Fibroblast of the aortic adventitia (primary cell): ENCODE results near the gene SOX10. TPM values are rescaled to one million over a fixed set of nuclear protein-coding genes. Genes with fewer than 3 reads are reported as not detected.
"Not testable (repeated sequence)": the region's sequence is repeated elsewhere in the genome, so short reads cannot be mapped to it uniquely, and the experiment has no call there.

Source experiments
- DNase-seq: peaks from one replicate; pipeline ENCODE4 v3.0.0-alpha.2; 2010; ENCODE audit warnings: low read depth
- H3K4me3 ChIP-seq: 2 replicates; pipeline ENCODE4 v1.5.1; 2011; ENCODE audit warnings: low read depth, mild to moderate bottlenecking, control low read depth, low read length, moderate library complexity
- total RNA-seq: library from RNA; depleted of rRNA; stranded (reverse); fragments of >200 nt; gene quantifications from 2 replicates; pipeline ENCODE4 v1.2.3, GENCODE V29; 2012; ENCODE audit warnings: low replicate concordance
- TF ChIP-seq, protein P1 (sequence below): IDR thresholded peaks from 2 replicates; pipeline ENCODE4 v1.5.1; 2011; ENCODE audit warnings: mild to moderate bottlenecking, low read length, control low read depth, inconsistent platforms; ENCODE audit not compliant: insufficient read depth

Gene SOX10
- total RNA-seq, 1 donor: not detected

DNA sequence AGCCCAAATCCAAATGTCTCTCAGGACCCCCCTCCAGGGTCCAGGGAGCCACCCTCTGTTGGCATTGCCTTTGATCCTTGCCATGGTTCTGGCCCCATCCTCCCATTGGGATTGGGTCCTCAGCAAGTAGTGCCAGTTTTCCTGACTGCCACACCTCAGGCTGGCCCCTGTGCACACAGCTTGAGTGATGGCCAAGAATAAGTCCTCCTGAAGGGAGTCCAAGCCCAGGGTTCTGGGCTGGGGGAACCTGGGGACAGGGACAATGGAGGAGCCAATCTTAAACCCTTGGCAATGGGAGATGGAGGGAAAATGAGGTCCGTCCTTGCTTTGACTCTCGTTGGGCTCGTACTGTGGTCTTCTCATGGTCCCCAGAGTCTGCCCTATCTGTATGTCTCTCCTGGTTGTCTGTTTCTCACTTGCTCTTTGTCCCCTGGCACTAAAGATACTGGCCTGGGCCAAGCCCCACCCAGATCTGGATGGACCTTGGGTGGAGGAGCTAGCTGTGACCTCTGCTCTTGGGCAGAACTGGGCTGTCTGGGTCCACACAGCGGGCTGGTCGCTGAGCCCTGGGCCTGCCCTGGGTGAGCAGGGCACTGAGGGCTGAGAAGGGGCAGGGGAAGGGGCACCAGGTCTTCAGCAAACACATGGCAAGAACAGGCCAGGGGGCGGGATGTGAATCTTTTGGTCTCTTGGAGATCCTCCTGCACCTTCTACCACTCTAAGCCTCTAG lies 2.9 kb downstream of the SOX10 start:
- TF ChIP-seq, protein P1, sequence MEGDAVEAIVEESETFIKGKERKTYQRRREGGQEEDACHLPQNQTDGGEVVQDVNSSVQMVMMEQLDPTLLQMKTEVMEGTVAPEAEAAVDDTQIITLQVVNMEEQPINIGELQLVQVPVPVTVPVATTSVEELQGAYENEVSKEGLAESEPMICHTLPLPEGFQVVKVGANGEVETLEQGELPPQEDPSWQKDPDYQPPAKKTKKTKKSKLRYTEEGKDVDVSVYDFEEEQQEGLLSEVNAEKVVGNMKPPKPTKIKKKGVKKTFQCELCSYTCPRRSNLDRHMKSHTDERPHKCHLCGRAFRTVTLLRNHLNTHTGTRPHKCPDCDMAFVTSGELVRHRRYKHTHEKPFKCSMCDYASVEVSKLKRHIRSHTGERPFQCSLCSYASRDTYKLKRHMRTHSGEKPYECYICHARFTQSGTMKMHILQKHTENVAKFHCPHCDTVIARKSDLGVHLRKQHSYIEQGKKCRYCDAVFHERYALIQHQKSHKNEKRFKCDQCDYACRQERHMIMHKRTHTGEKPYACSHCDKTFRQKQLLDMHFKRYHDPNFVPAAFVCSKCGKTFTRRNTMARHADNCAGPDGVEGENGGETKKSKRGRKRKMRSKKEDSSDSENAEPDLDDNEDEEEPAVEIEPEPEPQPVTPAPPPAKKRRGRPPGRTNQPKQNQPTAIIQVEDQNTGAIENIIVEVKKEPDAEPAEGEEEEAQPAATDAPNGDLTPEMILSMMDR: no peak
- no peak overlapping the region for H3K4me3 ChIP-seq
- DNase-seq: no peak

DNA sequence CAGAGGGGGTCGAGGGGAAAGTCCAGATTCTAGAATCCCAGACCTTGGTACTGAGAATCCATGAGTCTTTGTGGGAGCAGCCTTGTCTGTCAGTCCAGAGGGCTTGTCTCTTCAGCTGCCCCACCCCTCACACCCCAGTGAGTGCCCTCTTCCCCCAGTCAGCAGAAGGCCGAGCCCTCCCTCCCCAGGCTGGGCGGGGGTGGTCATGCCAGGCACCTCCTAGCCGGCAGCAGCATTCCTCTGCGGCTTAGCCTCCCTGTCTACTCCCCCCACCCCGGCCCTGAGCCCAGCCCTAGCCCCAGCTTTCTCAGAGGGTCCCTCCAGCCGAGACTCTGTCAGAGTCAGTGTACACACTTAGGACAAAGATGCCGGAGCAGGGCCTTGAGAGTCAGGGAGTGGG lies 4.6 kb downstream of the SOX10 start:
- H3K4me3 ChIP-seq: no peak overlapping the region
- DNase-seq: no peak
- TF ChIP-seq, protein P1: no peak

DNA sequence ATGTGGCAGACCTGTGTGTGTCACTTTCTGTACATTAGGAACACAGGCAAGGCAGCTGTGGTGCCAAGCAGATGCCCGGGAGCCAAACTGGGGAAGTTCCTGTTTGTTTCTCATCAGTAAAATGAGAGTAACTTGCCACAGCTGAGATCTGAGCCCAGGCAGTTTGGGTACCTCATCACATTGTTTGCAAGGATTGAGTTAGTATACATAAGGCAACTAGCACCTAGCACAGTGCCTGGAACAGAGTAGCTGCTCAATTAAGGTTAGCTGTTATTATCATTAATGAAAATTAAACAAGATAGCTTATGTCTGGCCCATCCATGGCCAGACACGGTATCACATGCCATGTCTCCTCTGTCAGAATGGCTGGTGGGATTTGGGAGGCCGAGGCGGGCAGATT lies 7.8 kb downstream of the SOX10 start:
- TF ChIP-seq, protein P1: no peak
- DNase-seq: no peak
- no peak overlapping the region for H3K4me3 ChIP-seq

DNA sequence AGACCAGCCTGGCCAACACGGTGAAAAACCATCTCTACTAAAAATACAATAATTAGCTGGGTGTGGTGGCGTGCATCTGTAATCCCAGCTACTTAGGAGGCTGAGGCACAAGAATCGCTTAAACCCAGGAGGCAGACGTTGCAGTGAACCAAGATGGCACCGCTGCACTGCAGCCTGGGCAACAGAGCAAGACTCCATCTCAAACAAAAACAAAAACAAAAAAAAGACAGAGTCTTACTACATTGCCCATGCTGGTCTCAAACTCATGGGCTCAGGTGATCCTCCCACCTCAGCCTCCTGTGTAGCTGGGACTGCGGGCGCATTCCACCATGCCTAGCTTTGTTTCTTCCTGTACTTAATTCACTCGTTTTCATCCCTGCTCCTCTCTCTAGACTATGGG lies 8.3 kb downstream of the SOX10 start:
- H3K4me3 ChIP-seq: not testable (repeated sequence)

DNA sequence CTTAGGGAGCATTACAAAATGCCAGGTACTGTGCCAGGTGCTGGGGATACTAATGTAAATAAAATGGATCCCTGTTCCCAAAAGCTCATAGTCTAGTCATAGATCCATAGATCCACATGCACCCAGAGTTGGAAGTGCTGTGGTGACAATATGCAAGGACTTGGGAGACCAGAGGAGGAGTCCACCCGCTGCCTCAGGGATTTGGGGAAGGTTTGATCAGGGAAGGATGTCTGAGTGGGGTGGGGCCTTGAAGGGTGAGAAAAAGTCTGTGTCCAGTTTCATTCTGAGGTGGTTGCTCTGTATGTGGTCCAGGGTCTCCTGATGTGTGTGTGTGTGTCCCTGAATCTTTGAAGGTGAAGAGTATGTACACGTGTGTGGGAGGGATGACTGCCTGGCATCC lies 9.2 kb downstream of the SOX10 start:
- TF ChIP-seq, protein P1: no peak
- H3K4me3 ChIP-seq: no peak overlapping the region
- DNase-seq: no peak

More for the DNA sequence above, 8.3 kb downstream of the SOX10 start:
- not testable (repeated sequence) for DNase-seq

DNA sequence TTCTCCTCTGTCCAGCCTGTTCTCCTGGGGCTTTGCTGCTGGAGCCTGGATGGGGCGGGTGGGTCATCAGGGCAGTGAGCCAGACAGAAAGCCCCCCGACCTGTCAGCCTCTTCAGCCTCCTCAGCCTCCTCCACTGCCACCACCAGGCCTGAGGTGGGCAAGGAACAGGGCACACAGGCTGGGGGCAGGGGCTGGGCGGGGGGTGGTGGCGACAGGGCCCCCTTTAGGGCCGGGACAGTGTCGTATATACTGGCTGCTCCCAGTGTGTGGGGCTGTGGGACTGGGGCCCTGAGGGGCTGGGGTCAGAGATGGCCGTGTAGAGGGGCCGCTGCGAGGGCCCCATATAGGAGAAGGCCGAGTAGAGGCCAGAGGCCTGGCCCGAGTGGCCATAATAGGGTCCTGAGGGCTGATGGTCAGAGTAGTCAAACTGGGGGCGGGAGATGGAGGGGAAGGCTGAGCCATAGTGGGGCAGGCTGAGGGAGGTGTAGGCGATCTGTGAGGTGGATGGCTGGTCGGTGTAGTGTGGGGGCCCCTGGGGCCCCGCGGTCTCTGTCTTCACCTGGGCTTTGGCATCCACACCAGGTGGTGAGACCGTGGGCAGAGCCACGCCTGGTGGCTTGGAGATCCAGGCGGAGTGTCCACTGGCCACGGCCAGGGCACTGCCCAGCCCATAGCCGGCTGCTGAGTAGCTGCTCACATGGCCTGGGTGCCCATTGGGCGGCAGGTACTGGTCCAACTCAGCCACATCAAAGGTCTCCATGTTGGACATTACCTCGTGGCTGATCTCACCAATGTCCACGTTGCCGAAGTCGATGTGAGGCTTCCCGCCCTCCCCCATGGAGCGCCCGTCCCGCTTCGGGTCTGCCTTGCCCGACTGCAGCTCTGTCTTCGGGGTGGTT lies 10.8 kb downstream of the SOX10 start:
- H3K4me3 ChIP-seq: no peak overlapping the region
- TF ChIP-seq, protein P1: no peak
- DNase-seq: no peak

DNA sequence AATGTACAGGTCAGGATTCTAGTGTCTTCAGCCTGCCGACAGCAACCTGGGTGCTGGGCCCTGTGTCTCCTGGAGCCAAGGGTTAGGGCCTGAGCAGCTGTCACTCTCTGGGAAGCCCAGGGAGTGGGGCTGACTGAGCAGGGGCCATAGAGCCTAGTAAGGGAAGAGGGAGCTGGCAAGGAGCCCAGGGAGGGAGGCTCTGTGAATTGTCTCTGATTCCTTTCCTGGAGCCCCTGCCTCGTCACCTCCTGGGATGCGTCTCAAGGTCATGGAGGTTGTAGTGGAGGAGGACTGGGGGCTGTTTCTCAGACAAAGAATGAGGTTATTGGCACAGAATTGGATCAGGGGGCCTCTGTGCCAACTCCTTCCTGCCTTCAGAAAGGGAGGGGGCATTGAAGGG lies 11.8 kb downstream of the SOX10 start:
- no peak overlapping the region for H3K4me3 ChIP-seq
- no peak for DNase-seq
- TF ChIP-seq, protein P1: no peak
